IMR-90 (cell line): ENCODE measurements around the gene MYBPC3. TPM values are rescaled to one million over a fixed set of nuclear protein-coding genes. Genes with fewer than 3 reads are reported as not detected.

Experiments
- ATAC-seq: fragments of 200-7000 bp; cut with Tn5 transposase; 2 replicates; pipeline ENCODE4 v1.9.1; 2020; ENCODE audit warnings: low read depth, mild to moderate bottlenecking, moderate library complexity
- BruUV-seq: library from RNA; stranded (reverse); fragments of 400-500 nt; replicated peaks from 2 replicates; lab custom pipeline; 2021; lab: Mats Ljungman, UMichigan
- CTCF ChIA-PET: fragments of 300-600 bp; formaldehyde crosslinking; extraction: SDS; loops from one replicate; lab custom pipeline; 2021; ENCODE audit warnings: antibody characterized with exemption; lab: Yijun Ruan, JAX
- POLR2A ChIA-PET: fragments of 300-600 bp; sonication (Branson Sonifier 250); formaldehyde crosslinking; loops from one replicate; lab custom pipeline; 2022; ENCODE audit warnings: antibody characterized with exemption; ENCODE audit not compliant: unreplicated experiment; lab: Charles Lee
- DNase-seq: peaks from one replicate; pipeline ENCODE4 v3.0.0; 2013
- H2AFZ ChIP-seq: replicated peaks from 2 replicates; pipeline ENCODE3; 2013; ENCODE audit warnings: low read length, mild to moderate bottlenecking; ENCODE audit not compliant: poor library complexity
- H2AK5ac ChIP-seq: 2 replicates; pipeline ENCODE4 v1.6.1; 2013; ENCODE audit warnings: low read depth, low read length, inconsistent platforms
- H2AK9ac ChIP-seq: replicated peaks from 2 replicates; pipeline ENCODE3; 2013; ENCODE audit warnings: mild to moderate bottlenecking, low read depth, low read length, moderate library complexity; ENCODE audit not compliant: poor library complexity
- H2BK120ac ChIP-seq: 2 replicates; pipeline ENCODE4 v1.6.1; 2013; ENCODE audit warnings: low read depth, low read length, inconsistent platforms
- H2BK15ac ChIP-seq: 3 replicates; pipeline ENCODE4 v1.6.1; 2013; ENCODE audit warnings: low read depth, low read length, inconsistent platforms
- H2BK20ac ChIP-seq: 2 replicates; pipeline ENCODE4 v1.6.1; 2013; ENCODE audit warnings: low read depth, mild to moderate bottlenecking, inconsistent platforms, low read length, moderate library complexity
- H2BK5ac ChIP-seq: 2 replicates; pipeline ENCODE4 v1.6.1; 2013; ENCODE audit warnings: mild to moderate bottlenecking, low read depth, low read length, inconsistent platforms; ENCODE audit not compliant: poor library complexity, severe bottlenecking
- H3K14ac ChIP-seq: replicated peaks from 2 replicates; pipeline ENCODE4 v1.6.1; 2013; ENCODE audit warnings: low read depth, low read length, inconsistent platforms
- H3K18ac ChIP-seq: 2 replicates; pipeline ENCODE4 v1.6.1; 2013; ENCODE audit warnings: low read depth, low read length, control low read depth
- H3K23ac ChIP-seq: 2 replicates; pipeline ENCODE4 v1.6.1; 2013; ENCODE audit warnings: low read depth, low read length, inconsistent platforms
- H3K27ac ChIP-seq: 2 replicates; pipeline ENCODE4 v1.5.1; 2013; ENCODE audit warnings: mild to moderate bottlenecking, control low read depth, low read length; ENCODE audit not compliant: insufficient read depth
- H3K27me3 ChIP-seq: 2 replicates; pipeline ENCODE4 v1.6.1; 2013; ENCODE audit warnings: low read length; ENCODE audit not compliant: control insufficient read depth, insufficient read depth
- H3K36me3 ChIP-seq: 2 replicates; pipeline ENCODE4 v1.6.1; 2013; ENCODE audit warnings: low read length, mixed read lengths; ENCODE audit not compliant: control insufficient read depth, insufficient read depth
- H3K4ac ChIP-seq: 2 replicates; pipeline ENCODE4 v1.6.1; 2013; ENCODE audit warnings: low read depth, low read length, inconsistent platforms
- H3K4me1 ChIP-seq: 2 replicates; pipeline ENCODE4 v1.6.1; 2013; ENCODE audit warnings: low read length, mixed read lengths; ENCODE audit not compliant: control insufficient read depth, insufficient read depth
- H3K4me2 ChIP-seq: 2 replicates; pipeline ENCODE4 v1.6.1; 2013; ENCODE audit warnings: low read depth, mild to moderate bottlenecking, control low read depth, low read length, moderate library complexity
- H3K4me3 ChIP-seq: 2 replicates; pipeline ENCODE4 v1.5.1; 2013; ENCODE audit warnings: low read depth, mild to moderate bottlenecking, control low read depth, low read length, moderate library complexity; ENCODE audit not compliant: insufficient read depth
- H3K56ac ChIP-seq: 2 replicates; pipeline ENCODE4 v1.6.1; 2013; ENCODE audit warnings: low read length, inconsistent platforms; ENCODE audit not compliant: insufficient read depth; ENCODE audit errors: extremely low read depth
- H3K79me1 ChIP-seq, 2 experiments: 2 replicates each; pipeline ENCODE4 v1.6.1; 2013; ENCODE audit warnings: low read length in 2 of 2, inconsistent platforms in 1 of 2, low read depth in 1 of 2
- H3K9ac ChIP-seq: 2 replicates; pipeline ENCODE4 v1.6.1; 2013; ENCODE audit warnings: low read depth, low read length, control low read depth
- H3K9me1 ChIP-seq: 2 replicates; pipeline ENCODE4 v1.6.1; 2013; ENCODE audit warnings: low read length, inconsistent platforms; ENCODE audit not compliant: insufficient read depth
- H3K9me3 ChIP-seq: 2 replicates; pipeline ENCODE4 v1.6.1; 2013; ENCODE audit warnings: low read length; ENCODE audit not compliant: control insufficient read depth, insufficient read depth
- H4K20me1 ChIP-seq: 2 replicates; pipeline ENCODE4 v1.6.1; 2013; ENCODE audit warnings: low read length, inconsistent platforms; ENCODE audit not compliant: insufficient read depth
- H4K5ac ChIP-seq: 2 replicates; pipeline ENCODE4 v1.6.1; 2013; ENCODE audit warnings: mild to moderate bottlenecking, low read depth, low read length, control low read depth
- H4K8ac ChIP-seq, 2 experiments: 2 replicates each; pipeline ENCODE4 v1.6.1; 2013; ENCODE audit warnings: low read depth in 2 of 2, low read length in 2 of 2, control low read depth in 1 of 2, inconsistent platforms in 1 of 2
- H4K91ac ChIP-seq: 2 replicates; pipeline ENCODE4 v1.6.1; 2013; ENCODE audit warnings: low read depth, low read length, inconsistent platforms; ENCODE audit not compliant: insufficient read depth
- BHLHE40 ChIP-seq: fragments of 150-350 bp; IDR thresholded peaks from 2 replicates; pipeline ENCODE4 v1.6.1; 2016; ENCODE audit warnings: mild to moderate bottlenecking, low read depth, low read length
- CHD1 ChIP-seq: IDR thresholded peaks from 2 replicates; pipeline ENCODE4 v1.6.1; 2012; ENCODE audit warnings: low read depth, low read length, improper control_type of control experiment
- MAFK ChIP-seq: IDR thresholded peaks from 2 replicates; pipeline ENCODE4 v1.6.1; 2012; ENCODE audit warnings: low read depth, low read length, improper control_type of control experiment
- MAZ ChIP-seq: IDR thresholded peaks from 2 replicates; pipeline ENCODE4 v1.6.1; 2012; ENCODE audit warnings: low read depth, mild to moderate bottlenecking, low read length, improper control_type of control experiment, moderate library complexity, borderline replicate concordance
- POLR2A ChIP-seq: IDR thresholded peaks from 2 replicates; pipeline ENCODE4 v1.6.1; 2012; ENCODE audit warnings: mild to moderate bottlenecking, low read depth, low read length
- RCOR1 ChIP-seq: IDR thresholded peaks from 2 replicates; pipeline ENCODE4 v1.6.1; 2012; ENCODE audit warnings: mild to moderate bottlenecking, low read length, improper control_type of control experiment; ENCODE audit not compliant: insufficient replicate concordance
- RFX5 ChIP-seq: IDR thresholded peaks from 2 replicates; pipeline ENCODE4 v1.8.0; 2012; ENCODE audit warnings: low read depth, mild to moderate bottlenecking, low read length, moderate library complexity
- WGBS, 2 experiments: methylation state at CpG; one replicate each; pipeline versions ENCODE4 v1.1.5 to v1.1.7; 2013; ENCODE audit warnings: missing lambda C conversion rate in 2 of 2; ENCODE audit not compliant: insufficient read length in 1 of 2; ENCODE audit errors: extremely low coverage in 2 of 2; 5-methylcytosine and 5-hydroxymethylcytosine counted together
- dilution Hi-C: fragments of 300-500 bp; cut with HindIII; formaldehyde crosslinking; loops from one replicate; pipeline ENCODE4 v1.14.3; 2018; ENCODE audit warnings: low sequenced_read_pairs; ENCODE audit not compliant: unreplicated experiment
- in situ Hi-C: fragments of 300-500 bp; cut with MboI; formaldehyde crosslinking; loops from 3 replicates; pipeline ENCODE4 v1.14.3; 2019; ENCODE audit warnings: low sequenced_read_pairs, inconsistent platforms, mixed read lengths
- intact Hi-C: fragments of 100-400 bp; cut with micrococcal nuclease; formaldehyde crosslinking; loops from 2 replicates; pipeline ENCODE4 v1.10.0; 2022
- polyA plus RNA-seq, 3 experiments: library from polyadenylated mRNA; depleted of rRNA; stranded (reverse); fragments of >200 nt; gene quantifications; 2 replicates each; pipeline ENCODE4 v1.2.3, GENCODE V29; 2012; ENCODE audit warnings: low replicate concordance in 1 of 3
- total RNA-seq: library from RNA; depleted of rRNA; stranded (reverse); fragments of >200 nt; gene quantifications from 2 replicates; pipeline ENCODE4 v1.2.3, GENCODE V29; 2012
- TF ChIP-seq, protein P1 (sequence below): fragments of 150-350 bp; IDR thresholded peaks from 2 replicates; pipeline ENCODE4 v1.6.1; 2017; ENCODE audit warnings: mild to moderate bottlenecking, antibody characterized with exemption, low read length, low read depth
- TF ChIP-seq, protein P2 (sequence below): conservative IDR thresholded peaks from 2 replicates; pipeline ENCODE4 v1.5.1; 2012; ENCODE audit warnings: mild to moderate bottlenecking, low read depth, low read length, improper control_type of control experiment
- TF ChIP-seq, protein P3 (sequence below): fragments of 150-350 bp; IDR thresholded peaks from 2 replicates; pipeline ENCODE4 v1.6.1; 2016; ENCODE audit warnings: low read depth, mild to moderate bottlenecking, low read length, moderate library complexity, borderline replicate concordance

MYBPC3 gene
- total and polyA plus RNA-seq, 2 of the 4 experiments (the other 2 are of a cell fraction) = not detected

DNA sequence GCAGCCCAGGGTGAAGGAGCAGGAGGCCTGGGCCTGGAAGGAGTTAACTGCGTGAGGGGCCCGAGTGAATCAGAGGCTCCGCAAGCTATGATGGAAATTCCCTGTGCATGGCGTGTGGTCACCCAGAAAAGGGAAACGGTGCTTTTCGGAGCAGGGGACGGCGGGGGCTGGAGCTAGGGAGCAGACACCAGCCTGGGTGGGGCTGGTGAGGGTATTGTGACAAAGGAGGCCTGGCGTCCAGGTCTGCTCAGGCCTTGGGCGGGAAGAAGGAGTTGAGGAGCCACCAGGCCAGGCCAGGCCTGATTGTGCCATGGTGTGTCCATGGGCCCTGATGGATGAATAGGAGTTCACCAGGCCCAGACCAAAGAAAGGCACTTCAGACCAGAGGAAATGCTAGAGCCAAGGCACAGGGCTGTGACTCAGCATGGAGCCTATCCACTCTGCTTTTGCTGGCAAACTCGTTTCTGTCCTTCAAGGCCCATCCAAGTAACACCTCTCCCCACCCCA is 38.6 kb upstream of the MYBPC3 start:
- no peak for ATAC-seq
- H3K4ac ChIP-seq = no peak overlapping the region
- dilution Hi-C loops = no loop called here
- no peak overlapping the region for H3K4me2 ChIP-seq
- no peaks in the 10 kb centered on the region for H3K79me1 ChIP-seq
- H3K9me3 ChIP-seq = no peaks in the 10 kb centered on the region
- H3K27me3 ChIP-seq = no peaks in the 10 kb centered on the region
- H3K4me3 ChIP-seq = no peak overlapping the region
- H4K20me1 ChIP-seq = no peaks in the 10 kb centered on the region
- peaks cover 9% of the 10 kb centered on the region for H3K4me1 ChIP-seq
- intact Hi-C loops = no loop called here
- 93% methylated on average over 9 of the region's 11 CpGs; no CpG with 5 or more reads in 1 of the 2 experiments for WGBS, 2 experiments
- no TSS peak for BruUV-seq
- TF ChIP-seq MAZ = no peak
- no peak for TF ChIP-seq RCOR1
- no peak for TF ChIP-seq CHD1
- TF ChIP-seq, protein P1, sequence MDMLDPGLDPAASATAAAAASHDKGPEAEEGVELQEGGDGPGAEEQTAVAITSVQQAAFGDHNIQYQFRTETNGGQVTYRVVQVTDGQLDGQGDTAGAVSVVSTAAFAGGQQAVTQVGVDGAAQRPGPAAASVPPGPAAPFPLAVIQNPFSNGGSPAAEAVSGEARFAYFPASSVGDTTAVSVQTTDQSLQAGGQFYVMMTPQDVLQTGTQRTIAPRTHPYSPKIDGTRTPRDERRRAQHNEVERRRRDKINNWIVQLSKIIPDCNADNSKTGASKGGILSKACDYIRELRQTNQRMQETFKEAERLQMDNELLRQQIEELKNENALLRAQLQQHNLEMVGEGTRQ = no peak
- no peak for TF ChIP-seq BHLHE40
- TF ChIP-seq POLR2A = no peak
- TF ChIP-seq, protein P2, sequence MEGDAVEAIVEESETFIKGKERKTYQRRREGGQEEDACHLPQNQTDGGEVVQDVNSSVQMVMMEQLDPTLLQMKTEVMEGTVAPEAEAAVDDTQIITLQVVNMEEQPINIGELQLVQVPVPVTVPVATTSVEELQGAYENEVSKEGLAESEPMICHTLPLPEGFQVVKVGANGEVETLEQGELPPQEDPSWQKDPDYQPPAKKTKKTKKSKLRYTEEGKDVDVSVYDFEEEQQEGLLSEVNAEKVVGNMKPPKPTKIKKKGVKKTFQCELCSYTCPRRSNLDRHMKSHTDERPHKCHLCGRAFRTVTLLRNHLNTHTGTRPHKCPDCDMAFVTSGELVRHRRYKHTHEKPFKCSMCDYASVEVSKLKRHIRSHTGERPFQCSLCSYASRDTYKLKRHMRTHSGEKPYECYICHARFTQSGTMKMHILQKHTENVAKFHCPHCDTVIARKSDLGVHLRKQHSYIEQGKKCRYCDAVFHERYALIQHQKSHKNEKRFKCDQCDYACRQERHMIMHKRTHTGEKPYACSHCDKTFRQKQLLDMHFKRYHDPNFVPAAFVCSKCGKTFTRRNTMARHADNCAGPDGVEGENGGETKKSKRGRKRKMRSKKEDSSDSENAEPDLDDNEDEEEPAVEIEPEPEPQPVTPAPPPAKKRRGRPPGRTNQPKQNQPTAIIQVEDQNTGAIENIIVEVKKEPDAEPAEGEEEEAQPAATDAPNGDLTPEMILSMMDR = no peak
- no peak for TF ChIP-seq MAFK
- TF ChIP-seq, protein P3, sequence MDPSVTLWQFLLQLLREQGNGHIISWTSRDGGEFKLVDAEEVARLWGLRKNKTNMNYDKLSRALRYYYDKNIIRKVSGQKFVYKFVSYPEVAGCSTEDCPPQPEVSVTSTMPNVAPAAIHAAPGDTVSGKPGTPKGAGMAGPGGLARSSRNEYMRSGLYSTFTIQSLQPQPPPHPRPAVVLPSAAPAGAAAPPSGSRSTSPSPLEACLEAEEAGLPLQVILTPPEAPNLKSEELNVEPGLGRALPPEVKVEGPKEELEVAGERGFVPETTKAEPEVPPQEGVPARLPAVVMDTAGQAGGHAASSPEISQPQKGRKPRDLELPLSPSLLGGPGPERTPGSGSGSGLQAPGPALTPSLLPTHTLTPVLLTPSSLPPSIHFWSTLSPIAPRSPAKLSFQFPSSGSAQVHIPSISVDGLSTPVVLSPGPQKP = no peak
- no peak for TF ChIP-seq RFX5
- DNase-seq = no peak
- no peak overlapping the region for H2BK120ac ChIP-seq
- H3K27ac ChIP-seq = no peak overlapping the region
- no peak overlapping the region for H2BK15ac ChIP-seq
- H3K9ac ChIP-seq = no peak overlapping the region
- no peak overlapping the region for H3K14ac ChIP-seq
- peaks cover 6% of the 10 kb centered on the region for H3K9me1 ChIP-seq
- ChIA-PET CTCF (no interaction called here), POLR2A (no interaction called here)
- H4K91ac ChIP-seq = no peak overlapping the region
- no peak overlapping the region for H2BK5ac ChIP-seq
- no peak overlapping the region for H2AK5ac ChIP-seq
- in situ Hi-C loops = no loop called here
- H3K56ac ChIP-seq = no peak overlapping the region
- no peak overlapping the region for H4K5ac ChIP-seq
- H2AFZ ChIP-seq = no peak overlapping the region
- no peak overlapping the region for H3K23ac ChIP-seq
- no peaks in the 10 kb centered on the region for H3K36me3 ChIP-seq
- no peak overlapping the region for H2AK9ac ChIP-seq
- no peak overlapping the region for H3K18ac ChIP-seq
- H4K8ac ChIP-seq = no peak overlapping the region
- H2BK20ac ChIP-seq = no peak overlapping the region
